Loucy (cell line): ENCODE measurements around the gene OGG1.

Experiments used
- H2AFZ ChIP-seq: fragments of 200-600 bp; sonication (generic); 2 replicates; pipeline ENCODE4 v1.6.0; 2016; ENCODE audit warnings: antibody characterized with exemption, mild to moderate bottlenecking, low read length, moderate library complexity
- H3F3A ChIP-seq: fragments of 200-600 bp; 2 replicates; pipeline ENCODE4 v1.6.0; 2016; ENCODE audit warnings: antibody characterized with exemption, low read depth, mild to moderate bottlenecking
- H3K27me3 ChIP-seq: fragments of 200-600 bp; sonication (generic); 2 replicates; pipeline ENCODE4 v1.6.1; 2014; ENCODE audit warnings: low read length, mild to moderate bottlenecking; ENCODE audit not compliant: insufficient read depth, poor library complexity, severe bottlenecking
- H3K36me3 ChIP-seq: fragments of 200-600 bp; sonication (generic); 2 replicates; pipeline ENCODE4 v1.6.1; 2016; ENCODE audit warnings: low read length; ENCODE audit not compliant: insufficient read depth
- H3K4me1 ChIP-seq: fragments of 200-600 bp; sonication (generic); 2 replicates; pipeline ENCODE4 v1.5.1; 2014; ENCODE audit warnings: low read length, mild to moderate bottlenecking; ENCODE audit not compliant: insufficient read depth, poor library complexity, severe bottlenecking
- H3K4me2 ChIP-seq: fragments of 200-600 bp; sonication (generic); 2 replicates; pipeline ENCODE4 v1.6.0; 2014; ENCODE audit warnings: antibody characterized with exemption, low read length, low read depth, mild to moderate bottlenecking; ENCODE audit not compliant: poor library complexity, severe bottlenecking
- H3K4me3 ChIP-seq: fragments of 200-600 bp; sonication (generic); 2 replicates; pipeline ENCODE4 v1.5.1; 2014; ENCODE audit warnings: low read length, mild to moderate bottlenecking, mixed read lengths; ENCODE audit not compliant: poor library complexity, severe bottlenecking
- H3K79me2 ChIP-seq: fragments of 200-600 bp; sonication (generic); 2 replicates; pipeline ENCODE4 v1.6.1; 2014; ENCODE audit warnings: low read length; ENCODE audit not compliant: insufficient read depth
- H3K9ac ChIP-seq: fragments of 200-600 bp; sonication (generic); 2 replicates; pipeline ENCODE4 v1.6.0; 2014; ENCODE audit warnings: mild to moderate bottlenecking, low read depth, low read length, moderate library complexity; ENCODE audit not compliant: poor library complexity, severe bottlenecking
- H3K9me2 ChIP-seq: fragments of 200-600 bp; sonication (generic); replicated peaks from 2 replicates; pipeline ENCODE4 v1.6.1; 2016; ENCODE audit warnings: low read depth, low read length, mixed read lengths
- H3K9me3 ChIP-seq: fragments of 200-600 bp; sonication (generic); 2 replicates; pipeline ENCODE4 v1.6.1; 2014; ENCODE audit warnings: mild to moderate bottlenecking, antibody characterized with exemption, low read length, low read depth; ENCODE audit not compliant: insufficient read depth
- H4K20me1 ChIP-seq: fragments of 200-600 bp; sonication (generic); 2 replicates; pipeline ENCODE4 v1.6.0; 2014; ENCODE audit warnings: antibody characterized with exemption, low read length, mild to moderate bottlenecking; ENCODE audit not compliant: insufficient read depth, poor library complexity, severe bottlenecking
- EZH2phosphoT487 ChIP-seq: fragments of 200-600 bp; IDR thresholded peaks from 2 replicates; pipeline ENCODE4 v1.6.1; 2018; ENCODE audit warnings: antibody characterized with exemption, mild to moderate bottlenecking, moderate library complexity, borderline replicate concordance
- TF ChIP-seq, protein P1 (sequence below): fragments of 200-600 bp; sonication (generic); conservative IDR thresholded peaks from 2 replicates; pipeline ENCODE4 v1.5.1; 2014; ENCODE audit warnings: mild to moderate bottlenecking, antibody characterized with exemption, low read length

Gene OGG1

DNA sequence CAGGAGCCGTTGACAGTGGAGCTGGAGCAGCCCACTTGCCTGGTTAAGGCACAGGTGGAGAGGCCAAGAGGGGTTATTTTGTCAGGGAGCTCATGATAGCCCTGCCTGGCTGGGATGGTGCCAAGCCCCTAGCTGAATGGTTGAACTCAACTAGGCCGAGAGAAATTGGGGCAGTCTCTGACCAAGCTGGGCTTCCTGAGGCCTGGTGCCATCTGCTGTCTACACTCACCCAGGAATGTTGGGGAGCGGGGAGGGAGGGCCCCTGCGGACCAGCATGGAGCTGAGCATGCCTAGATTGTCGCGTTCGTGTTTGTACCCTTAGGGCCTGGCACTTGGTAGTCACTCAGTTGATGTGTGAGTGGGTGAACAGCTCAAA is 17.0 kb upstream of the OGG1 start:
- Histone ChIP-seq H3K36me3 (peaks cover 31% of the 10 kb centered on the region), H3K4me3 (peak overlapping the region; percentile 91), H3K4me2 (peak overlapping the region; percentile 97), H3K27me3 (peaks cover 6% of the 10 kb centered on the region), H3K79me2 (peaks cover 66% of the 10 kb centered on the region), H3K9ac (peak overlapping the region; percentile 98), H3F3A (peaks cover 3% of the 10 kb centered on the region; the same call in 1 of the 2 replicates), H3K9me2 (no peaks in the 10 kb centered on the region), H4K20me1 (peaks cover 57% of the 10 kb centered on the region), H3K9me3 (no peaks in the 10 kb centered on the region), H3K4me1 (peaks cover 69% of the 10 kb centered on the region), H2AFZ (no peak overlapping the region)
- TF ChIP-seq, protein P1, sequence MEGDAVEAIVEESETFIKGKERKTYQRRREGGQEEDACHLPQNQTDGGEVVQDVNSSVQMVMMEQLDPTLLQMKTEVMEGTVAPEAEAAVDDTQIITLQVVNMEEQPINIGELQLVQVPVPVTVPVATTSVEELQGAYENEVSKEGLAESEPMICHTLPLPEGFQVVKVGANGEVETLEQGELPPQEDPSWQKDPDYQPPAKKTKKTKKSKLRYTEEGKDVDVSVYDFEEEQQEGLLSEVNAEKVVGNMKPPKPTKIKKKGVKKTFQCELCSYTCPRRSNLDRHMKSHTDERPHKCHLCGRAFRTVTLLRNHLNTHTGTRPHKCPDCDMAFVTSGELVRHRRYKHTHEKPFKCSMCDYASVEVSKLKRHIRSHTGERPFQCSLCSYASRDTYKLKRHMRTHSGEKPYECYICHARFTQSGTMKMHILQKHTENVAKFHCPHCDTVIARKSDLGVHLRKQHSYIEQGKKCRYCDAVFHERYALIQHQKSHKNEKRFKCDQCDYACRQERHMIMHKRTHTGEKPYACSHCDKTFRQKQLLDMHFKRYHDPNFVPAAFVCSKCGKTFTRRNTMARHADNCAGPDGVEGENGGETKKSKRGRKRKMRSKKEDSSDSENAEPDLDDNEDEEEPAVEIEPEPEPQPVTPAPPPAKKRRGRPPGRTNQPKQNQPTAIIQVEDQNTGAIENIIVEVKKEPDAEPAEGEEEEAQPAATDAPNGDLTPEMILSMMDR: no peak
- no peak for TF ChIP-seq EZH2phosphoT487

DNA sequence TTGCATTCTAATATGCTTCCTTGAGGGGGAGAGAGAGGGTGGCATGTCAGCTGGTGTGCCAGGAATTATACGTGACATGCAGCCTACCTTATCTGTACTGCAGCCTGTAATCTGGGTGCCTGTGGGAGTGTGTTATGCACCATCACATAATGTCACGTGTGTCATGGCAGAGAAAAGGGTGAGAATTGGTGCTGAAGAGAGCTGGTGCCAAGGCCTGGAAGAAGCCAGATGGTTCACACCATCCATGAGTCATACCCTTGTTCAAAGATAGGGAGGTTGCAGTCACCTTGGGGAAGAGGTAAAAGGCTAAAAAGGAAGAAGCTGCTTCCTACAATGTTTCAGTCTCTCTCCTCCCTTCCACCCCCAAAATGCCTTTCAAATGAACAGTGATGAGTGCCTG is 12.9 kb upstream of the OGG1 start:
- TF ChIP-seq, protein P1: no peak
- no peak for TF ChIP-seq EZH2phosphoT487
- Histone ChIP-seq H3K36me3 (peaks cover 72% of the 10 kb centered on the region), H3K9ac (peak overlapping the region; percentile 40), H3K27me3 (peaks cover 3% of the 10 kb centered on the region), H3K9me3 (no peaks in the 10 kb centered on the region), H3K79me2 (peaks cover 89% of the 10 kb centered on the region), H4K20me1 (peaks cover 70% of the 10 kb centered on the region), H3K9me2 (no peaks in the 10 kb centered on the region), H2AFZ (no peak overlapping the region), H3K4me3 (peak overlapping the region; percentile 32), H3K4me1 (peaks cover 50% of the 10 kb centered on the region), H3K4me2 (peak overlapping the region; percentile 97), H3F3A (no peaks in the 10 kb centered on the region)

DNA sequence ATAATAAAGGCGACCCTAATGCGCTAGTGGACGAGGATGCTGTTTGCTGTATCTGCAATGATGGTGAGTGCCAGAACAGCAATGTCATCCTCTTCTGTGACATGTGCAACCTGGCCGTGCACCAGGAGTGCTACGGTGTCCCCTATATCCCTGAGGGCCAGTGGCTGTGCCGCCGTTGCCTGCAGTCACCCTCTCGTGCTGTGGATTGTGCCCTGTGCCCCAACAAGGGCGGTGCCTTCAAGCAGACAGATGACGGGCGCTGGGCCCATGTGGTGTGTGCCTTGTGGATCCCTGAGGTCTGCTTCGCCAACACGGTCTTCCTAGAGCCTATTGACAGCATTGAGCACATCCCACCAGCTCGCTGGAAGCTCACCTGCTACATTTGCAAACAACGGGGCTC is 10.6 kb upstream of the OGG1 start:
- TF ChIP-seq, protein P1: no peak
- no peak for TF ChIP-seq EZH2phosphoT487
- Histone ChIP-seq H3K27me3 (no peaks in the 10 kb centered on the region), H4K20me1 (peaks cover 47% of the 10 kb centered on the region), H2AFZ (no peak overlapping the region), H3K4me2 (no peak overlapping the region), H3K4me1 (peaks cover 38% of the 10 kb centered on the region), H3K9me2 (no peaks in the 10 kb centered on the region), H3K9me3 (no peaks in the 10 kb centered on the region), H3K36me3 (peaks cover 94% of the 10 kb centered on the region), H3K4me3 (no peak overlapping the region), H3K9ac (no peak overlapping the region), H3F3A (no peaks in the 10 kb centered on the region), H3K79me2 (peaks cover 66% of the 10 kb centered on the region)
